Inflammatory macrophage treated with lipopolysaccharide for 4 hours (primary cell): ENCODE data around the gene STT3B.
"Not testable (repeated sequence)": the region's sequence is repeated elsewhere in the genome, so short reads cannot be mapped to it uniquely, and the experiment has no call there.

Experiments
- DNase-seq: peaks from one replicate; pipeline ENCODE4 v3.0.0-alpha.2; 2020

Gene STT3B

DNA sequence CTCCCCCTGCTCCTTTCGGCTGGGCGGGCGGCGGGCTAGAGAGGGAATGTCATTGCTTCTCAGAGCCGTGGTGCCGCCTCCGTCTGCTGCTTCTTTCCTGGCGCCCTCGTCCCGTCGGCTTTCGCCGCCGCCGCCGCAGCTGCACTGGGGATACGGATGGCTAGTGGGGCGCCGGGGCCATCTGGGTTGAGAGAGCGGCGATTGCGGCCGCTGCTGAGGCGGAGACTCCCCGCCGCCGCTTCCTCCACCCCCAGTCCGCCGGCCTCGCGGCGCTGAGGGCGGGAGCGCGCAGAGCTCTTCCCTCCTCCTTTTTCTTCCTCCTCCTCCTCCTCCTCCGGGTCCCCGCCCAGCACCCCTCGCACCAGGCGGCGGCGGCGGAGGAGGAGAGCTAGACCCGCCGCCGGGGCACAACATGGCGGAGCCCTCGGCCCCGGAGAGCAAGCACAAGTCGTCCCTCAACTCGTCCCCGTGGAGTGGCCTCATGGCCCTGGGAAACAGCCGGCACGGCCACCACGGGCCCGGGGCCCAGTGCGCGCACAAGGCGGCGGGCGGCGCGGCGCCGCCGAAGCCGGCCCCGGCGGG is at the start of gene STT3B:
STT3B (plus strand) TSS at position 339 of the 582 bp plus-strand sequence; CDS start at position 413, 74 bp downstream.
- peak; percentile 80 for DNase-seq

DNA sequence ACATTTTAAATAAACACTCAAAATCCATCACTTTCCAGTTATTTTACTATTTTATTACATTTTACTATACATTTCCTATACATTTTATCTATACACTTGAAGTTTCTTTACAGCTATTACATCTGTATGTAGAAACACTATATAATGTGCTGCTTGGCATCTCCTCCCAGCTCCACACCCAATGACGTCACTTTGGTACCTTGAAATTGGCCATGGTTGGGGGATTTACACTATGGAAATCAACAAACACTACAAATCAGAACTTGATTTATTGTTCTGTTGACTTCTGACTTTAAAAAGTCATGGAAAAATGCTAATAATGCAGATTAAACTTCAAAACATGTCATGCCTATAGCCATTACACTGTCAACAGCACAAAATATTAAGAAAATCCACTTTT is 48.9 kb upstream of the STT3B start:
- DNase-seq: no peak

DNA sequence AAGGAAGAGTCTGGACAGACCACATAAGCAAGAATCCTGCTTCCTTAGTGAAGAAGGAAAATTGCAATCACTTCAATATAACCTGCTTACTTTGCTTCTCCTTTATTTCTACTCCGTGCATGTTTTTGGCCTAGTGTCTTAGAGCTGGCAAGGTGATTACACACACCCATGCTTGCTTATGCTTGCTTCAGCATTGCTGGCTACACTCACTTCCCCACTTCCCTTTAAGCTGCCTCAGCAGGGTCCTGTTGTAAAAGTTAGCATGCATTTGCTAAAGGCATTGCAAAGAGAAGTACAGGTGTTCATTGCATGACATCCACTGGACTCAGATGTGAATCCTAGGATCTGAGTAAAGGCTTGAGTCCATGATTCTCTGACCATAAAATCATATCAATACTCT is 47.5 kb upstream of the STT3B start:
- DNase-seq: peak; percentile 10

DNA sequence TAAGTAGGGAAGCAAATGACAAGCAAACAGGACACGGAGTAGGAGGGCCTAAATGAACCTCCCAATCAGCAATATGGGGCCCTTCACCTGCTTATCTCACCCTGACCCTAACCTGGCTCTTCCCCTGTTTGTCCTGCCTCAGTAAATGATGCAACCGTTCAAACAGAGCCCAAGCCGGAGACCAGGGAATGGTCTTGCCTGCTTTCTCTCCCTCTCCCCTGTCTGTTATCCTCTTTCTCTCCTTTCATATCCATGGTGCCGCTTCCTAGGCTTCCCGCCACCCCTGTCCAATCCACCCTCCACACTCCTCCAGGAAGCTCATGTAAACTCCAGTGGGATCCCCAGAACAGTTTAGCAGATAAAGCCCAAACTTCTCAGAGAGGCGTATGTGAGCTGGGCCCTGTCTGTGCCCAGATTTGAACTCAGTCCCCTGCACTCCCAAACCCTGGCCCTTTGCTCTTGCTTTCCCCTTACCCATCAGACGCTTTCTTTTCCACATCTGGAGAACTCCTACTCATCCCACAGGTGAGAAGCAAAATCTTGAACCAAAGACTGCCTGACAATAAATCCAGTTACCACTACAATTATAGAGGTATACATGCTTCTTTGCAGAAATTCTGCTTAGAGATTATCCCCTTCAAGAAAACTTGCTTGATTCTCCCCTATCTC is 45.7 kb upstream of the STT3B start:
- no peak for DNase-seq

DNA sequence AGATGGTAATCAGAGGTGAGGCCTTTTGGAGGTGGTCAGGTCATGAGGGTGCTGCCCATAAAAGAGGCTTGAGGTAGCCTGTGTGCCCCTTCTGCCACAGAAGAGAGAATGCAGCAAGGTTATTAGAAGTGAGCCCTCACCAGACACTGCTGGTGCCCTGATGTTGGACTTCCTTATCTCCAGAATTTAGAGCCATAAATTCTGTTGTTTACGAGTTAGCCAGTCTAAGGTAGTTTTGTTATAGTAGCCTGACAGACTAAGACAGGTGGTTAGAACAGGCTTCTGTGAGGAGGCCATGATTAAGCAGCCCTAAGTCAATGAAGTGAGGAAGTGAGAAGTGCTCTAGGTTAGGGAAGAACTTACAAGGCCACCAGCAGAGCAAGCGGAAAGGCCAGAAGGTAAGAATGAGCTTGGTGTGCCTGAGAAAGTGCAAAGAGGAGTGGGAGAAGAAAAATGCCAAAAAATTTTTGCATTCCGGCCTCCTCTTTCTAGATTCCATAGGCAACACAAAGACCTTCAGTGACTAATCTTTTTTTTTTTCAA is 44.2 kb upstream of the STT3B start:
- DNase-seq: no peak

DNA sequence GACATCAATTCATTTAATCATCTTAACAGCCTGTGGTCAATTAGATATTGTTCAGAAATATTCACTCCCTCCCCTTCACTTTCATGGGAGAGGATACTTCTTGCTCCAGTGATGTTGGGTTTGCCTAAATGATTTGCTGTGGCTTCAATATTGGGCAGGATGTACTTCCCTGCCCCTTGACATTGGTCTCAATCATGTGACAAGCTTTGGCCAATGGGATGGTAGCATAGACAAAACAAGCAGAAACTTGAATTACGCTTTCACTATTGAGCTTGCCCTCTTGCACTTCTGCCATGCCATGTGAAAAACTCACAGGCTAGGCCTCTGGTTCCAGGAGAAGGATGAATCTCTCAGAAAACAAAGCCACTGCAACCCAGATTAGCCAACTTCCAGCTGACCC is 42.2 kb upstream of the STT3B start:
- no peak for DNase-seq

DNA sequence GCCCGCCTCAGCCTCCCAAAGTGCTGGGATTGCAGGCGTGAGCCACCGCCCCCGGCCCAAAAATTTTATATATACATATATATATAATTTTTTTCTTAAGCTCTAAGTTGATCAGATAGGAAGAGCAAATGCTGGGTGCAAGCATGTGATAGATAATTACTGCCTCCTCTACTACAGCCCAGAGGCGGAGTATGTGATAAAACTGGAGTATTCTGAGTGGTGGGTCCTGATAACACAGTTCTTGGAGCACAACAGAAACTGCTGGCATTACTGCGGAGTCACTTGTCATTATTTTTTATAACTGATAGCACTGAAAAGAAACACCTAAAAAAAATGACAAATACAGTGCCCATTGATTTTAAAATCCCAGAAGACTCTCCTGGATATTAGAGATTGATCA is 41.1 kb upstream of the STT3B start:
- no peak for DNase-seq

DNA sequence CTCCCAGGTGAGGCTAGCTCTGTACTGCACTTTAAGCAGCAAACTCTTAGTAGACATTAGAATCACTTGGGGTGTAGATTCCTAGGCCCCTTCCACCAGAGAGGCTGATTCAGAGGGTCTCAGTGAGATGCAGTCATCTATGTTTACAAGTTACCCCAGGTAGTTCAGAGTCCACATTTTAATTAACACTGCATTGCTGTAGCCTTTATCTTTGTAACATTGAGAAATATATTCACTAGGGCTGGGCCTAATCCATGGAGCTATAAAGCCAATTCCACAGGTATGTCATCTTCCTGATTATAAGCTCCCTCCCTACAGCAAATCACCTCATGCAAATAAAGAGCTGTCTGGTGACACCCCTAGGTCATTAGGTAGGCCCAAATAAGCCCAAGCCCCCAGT is 39.6 kb upstream of the STT3B start:
- no peak for DNase-seq

DNA sequence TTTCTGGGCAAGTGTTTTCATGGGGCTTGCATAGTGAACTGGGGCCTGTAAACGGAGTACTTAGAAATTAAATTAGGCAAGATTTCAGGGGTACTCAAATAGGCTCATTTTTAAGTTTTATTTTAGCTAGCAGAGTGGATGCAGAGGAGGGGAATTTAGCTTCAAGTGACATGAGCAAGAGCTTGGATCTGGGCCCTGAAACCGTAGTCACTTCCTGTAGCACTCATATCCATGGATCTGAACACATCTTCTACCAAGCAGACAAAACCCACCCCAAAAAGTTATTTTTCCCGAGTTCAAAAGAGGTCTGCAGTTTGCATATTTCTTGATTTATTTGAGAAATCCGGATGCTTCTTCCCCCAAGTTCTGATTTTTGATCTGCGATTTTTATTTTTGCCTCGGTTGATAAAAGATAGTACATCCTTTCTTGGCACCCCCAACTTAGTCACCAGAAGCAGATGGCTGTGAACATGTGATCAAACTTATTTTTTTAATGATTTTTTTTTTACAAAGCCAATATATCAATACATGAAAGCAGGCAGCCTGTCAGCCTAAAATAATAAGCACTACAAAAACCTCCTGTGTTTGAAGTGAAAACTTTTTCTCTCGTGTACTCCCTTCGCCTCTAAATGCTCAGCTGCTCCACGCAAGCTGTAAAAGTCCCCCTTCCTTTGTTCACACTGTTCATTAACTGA is 36.6 kb upstream of the STT3B start:
- DNase-seq: no peak

DNA sequence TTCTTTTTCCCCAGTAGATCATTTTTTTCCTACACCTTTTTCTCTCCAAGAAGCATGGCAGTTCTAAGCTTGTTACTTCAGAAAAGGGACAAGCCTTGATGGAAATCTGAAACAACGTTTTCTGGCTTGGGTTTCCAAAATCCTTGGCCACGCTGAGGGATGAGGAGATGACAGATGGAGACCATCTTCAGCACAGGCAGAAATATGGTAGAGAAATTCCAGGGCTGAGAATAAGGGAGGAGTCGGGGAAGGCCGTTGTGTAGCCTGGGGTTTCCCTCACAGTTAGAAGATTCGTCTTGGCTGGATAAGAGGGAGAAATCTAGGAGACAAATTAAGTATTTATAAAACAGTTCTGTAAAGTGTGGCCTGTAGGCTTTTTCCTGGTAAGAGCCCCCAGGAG is 33.9 kb upstream of the STT3B start:
- no peak for DNase-seq

DNA sequence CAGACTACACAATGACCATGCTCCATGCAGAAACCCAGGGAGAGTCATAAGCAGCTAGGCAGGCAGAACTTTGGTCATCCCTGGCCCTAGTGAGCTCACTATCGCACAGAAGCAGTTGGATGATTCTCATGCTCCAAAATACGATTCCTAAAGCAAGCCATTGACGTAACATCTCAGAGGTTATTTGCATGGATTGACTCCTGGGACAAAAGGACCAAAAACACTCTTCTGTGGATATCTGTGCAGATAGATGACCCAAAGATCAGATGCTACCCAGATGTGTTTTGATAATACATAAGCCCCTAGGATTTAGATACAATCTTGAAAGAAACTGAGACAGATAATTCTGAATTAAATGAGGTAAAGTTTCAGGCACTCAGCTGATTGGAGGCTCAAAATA is 33.4 kb upstream of the STT3B start:
- DNase-seq: no peak

DNA sequence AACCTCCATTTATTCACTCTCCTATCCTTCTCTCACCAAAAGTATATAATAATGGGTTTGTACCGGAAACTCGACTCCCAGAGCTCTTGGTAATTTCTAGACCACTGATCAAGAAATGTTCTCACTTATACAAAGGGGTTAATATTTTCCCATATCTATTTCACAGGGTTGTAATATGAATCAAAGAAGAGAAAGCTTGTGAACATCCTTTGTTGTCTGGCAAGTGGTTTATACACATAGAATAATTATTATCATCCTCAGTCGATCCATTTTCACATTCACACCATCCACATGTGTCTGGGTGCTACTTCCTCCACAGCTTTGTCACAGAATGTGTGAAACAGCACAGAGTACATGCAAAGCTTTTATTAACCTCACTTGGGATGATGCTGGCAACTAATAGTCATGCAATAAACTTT is 29.9 kb upstream of the STT3B start:
- no peak for DNase-seq

DNA sequence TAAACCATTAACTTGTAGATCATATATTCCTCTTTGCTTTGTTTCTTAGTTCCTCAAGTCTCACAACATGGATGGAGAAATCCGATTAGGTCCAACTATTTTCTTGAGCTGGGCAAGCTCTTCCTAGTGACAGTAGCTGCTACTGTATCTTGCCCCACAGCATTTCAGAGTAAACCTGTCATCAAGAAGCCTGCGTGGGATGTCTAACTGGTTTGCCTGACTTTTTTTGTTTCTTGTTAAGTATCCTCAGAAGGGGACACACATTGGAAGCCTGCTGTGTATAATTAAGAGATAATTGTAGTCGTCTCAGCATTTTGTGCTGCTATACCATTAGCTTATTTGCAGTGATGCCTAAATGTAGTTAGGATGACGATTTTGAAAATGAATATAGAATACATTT is 29.3 kb upstream of the STT3B start:
- no peak for DNase-seq

DNA sequence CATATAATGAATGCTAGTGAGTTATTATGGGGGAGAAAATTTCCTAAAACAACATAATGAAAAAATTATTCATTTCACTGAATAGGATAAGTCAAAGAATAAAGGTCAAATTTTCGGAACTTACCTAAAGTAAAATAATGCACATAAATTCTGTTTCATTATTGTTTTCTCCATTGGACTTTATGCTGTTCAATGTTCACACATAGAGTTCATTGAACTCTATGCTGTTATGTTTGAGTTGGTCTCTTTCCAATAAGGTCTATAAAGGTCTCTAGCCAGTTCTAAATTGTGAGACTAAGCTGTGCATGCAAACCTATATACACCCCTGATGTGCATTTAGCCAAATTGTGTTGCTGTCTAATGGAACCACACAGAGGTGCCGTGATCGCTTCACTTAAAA is 28.5 kb upstream of the STT3B start:
- DNase-seq: no peak

DNA sequence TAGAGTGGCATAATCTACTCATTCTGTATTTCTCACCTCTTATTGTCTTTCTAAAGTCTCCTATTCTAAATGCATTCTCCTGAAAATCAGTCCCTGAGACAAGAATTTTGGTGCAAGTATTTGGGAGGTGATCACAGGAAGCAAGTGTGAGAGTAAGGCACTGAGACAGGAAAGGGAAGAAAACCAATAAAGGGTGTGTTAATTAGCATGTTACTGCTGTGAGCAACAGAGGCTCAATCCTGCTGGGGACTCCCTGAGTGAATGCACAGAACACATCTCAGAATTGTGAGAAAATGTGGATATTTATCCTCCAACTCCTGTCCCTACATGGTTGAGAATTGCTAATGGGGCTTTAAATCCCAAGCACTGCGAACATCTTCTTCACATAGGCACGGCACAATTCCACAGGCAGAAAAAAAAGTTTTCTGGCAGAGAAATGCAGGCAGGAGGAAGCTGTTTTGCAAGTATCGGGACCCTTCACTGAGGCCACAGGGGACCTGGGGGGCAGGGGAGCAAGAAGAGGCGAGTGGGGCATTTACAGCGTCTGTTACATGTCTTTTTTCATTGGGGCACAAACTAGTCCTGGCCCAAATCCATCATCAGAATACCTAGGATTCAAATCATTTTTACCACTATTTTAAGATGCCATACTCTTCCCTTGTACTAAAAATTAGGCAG is 27.2 kb upstream of the STT3B start:
- no peak for DNase-seq

DNA sequence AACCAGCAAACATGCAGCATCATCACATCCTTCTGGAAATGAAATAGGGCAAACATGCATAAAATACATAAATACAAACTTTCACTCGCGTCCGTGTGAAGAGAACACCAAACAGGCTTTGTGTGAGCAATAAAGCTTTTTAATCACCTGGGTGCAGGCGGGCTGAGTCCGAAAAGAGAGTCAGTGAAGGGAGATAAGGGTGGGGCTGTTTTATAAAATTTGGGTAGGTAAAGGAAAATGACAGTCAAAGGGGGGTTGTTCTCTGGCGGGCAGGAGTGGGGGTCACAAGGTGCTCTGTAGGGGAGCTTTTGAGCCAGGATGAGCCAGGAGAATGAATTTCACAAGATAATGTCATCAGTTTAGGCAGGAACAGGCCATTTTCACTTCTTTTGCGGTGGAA is 26.2 kb upstream of the STT3B start:
- DNase-seq: not testable (repeated sequence)

DNA sequence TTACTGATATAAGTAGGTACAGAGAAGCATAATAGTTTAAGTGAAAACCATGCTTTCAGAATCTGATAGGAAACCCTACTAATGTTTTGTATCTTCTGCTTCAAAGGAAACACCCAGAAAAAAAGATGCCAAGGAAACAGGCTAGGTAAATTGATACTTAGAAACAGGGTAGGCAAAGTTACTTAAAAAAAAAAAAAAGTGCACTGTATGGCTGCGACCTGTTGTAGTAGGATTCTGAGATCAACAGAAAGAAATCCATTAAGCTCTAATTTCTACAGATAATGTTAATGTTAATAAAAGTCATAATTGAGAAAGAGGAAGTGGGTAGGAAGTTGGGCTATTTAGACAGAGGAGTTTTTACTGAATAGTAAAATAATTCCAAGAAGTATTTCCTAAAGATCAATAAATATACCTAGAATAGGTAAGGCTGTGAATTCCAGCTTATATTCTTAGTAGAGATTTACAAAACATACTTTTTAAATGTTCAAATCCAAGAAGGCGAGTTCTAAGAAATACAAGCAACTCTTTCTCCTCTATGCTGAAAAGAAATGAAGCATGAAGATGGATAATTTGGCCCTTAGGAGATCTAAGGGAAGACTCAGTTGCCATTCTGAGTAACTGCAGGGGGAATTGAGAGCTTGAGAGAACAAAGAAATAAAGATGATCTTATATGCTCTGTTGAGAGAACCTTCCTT is 24.1 kb upstream of the STT3B start:
- no peak for DNase-seq

DNA sequence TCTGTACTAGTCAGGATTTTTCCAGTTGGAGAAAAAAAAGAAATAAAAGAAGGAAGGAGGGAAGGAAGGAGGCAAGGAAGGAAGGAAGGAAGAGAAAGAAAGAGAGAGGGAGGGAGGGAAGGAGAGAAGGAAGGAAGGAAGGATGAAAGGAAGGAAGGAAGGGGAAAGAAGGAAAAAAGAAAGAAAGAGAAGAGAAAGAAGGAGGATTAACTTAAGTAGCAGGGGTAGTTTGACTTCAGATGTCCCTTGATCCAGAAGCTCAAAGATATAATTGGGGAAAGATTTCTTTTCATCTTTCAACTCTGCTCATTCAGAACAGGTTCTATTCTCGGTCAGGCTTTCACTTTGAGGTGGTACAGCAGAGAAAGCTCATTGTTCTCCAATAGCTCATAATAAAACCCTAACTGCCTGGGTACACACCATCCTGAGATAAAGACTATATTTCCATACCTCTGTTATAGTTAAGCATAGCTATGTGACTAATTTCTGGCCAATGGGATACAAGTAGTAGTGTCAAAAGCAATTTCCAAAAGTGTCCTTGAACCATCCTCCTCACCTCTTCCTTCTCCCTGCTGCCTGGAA is 23.5 kb upstream of the STT3B start:
- no peak for DNase-seq

DNA sequence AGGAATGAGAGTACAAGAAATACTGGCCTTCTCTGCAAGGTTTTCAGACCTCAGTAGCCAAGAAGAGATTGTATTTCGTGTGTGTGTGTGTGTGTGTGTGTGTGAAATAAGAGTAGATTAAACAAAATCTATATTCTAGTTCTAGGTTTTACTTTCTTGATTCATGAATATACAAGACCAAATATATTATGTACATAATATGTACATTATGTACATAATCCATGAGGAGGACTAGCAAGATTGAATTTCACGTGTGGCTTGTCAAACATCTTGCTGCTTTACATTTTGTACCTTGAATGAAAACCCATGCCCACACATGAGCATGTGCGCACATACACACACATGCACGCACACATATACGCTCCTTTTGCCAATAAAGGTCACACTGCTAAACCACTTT is 18.2 kb upstream of the STT3B start:
- no peak for DNase-seq

DNA sequence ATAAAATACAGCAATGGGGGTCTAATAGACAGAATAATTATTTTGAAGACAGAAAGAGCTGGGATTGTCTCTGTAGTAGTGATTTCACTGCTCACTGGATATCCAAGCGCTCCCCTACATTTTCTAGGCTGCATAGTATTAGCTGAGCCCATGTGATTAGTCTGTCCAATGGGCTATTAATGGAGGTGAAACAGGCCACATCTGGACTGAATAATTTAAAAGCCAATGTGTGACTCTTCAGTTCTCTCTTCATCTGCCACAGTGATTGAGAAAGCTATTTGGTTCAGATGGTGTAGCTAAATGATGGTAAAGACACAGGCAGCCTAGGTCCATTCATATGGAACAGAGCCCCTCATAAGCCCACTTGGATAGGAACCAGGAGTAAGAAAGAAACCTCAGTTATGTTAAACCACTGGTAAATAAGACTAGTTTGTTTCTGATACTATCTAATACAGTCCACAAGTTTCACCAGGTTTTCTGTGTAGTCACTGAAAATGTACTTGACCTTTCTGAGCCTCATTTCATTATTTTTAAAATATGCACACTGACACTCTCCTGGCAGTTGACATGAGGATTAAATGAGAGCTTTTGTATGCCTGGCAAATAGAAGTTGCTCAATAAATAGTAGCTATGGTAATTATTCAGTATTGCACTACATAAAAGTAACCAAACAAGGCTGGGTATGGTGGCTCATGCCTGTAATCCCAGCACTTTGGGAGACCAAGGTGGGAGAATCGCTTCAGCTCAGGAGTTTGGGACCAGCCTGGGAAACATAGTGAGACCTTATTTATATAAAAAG is 17.0 kb upstream of the STT3B start:
- DNase-seq: no peak

DNA sequence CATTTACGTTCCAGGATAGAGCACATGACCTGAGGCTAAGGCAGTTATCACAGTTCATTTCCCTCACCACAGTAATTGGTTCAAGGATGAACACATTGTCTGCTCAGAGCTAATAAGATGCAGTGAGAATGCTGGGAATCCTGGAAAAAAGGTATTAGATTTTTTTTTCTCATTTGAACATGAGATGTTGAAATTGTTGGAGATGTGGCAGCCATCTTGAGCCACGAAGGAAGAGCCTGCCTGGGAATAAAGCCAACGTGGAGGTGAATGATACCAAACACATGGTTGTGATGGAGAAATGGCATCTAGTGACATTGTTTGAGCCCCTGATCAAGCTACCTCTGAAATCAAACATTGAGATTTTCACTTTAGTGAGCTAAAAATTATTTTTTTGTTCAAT is 16.0 kb upstream of the STT3B start:
- DNase-seq: no peak

DNA sequence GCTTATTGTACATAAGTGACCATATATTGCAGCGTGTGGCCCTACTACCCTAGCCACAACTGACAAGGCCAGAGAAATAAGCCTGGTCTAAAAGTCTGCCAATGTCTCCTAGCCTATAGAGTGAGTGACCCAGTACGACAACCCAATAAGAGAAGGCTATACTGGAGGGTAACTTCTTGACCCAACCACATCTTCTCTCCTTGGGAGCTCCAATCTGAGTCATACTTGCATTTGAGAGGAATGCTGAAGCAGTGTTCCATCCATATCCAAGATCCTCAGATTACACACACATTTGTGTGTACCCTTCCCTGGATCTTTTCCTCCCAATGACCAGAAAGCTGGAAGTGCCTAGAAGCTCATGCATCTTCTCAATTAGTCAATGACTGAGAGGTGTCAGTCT is 11.3 kb upstream of the STT3B start:
- no peak for DNase-seq
